B cell (primary cell): ENCODE results near the gene RAB6A. TPM values are rescaled to one million over a fixed set of nuclear protein-coding genes. Genes with fewer than 3 reads are reported as not detected.
A peak's percentile ranks its signal among the peaks of the same experiment; 100 is the strongest.

ENCODE experiments used
- ATAC-seq: fragments of 200-7000 bp; cut with Tn5 transposase; one replicate; pipeline ENCODE4 v1.10.0; 2021; ENCODE audit warnings: low read depth, mild to moderate bottlenecking, moderate number of reproducible peaks, moderate library complexity
- CTCF ChIA-PET: fragments of 350-600 bp; sonication (Branson Sonifier 250); formaldehyde crosslinking; loops from one replicate; lab custom pipeline; 2021; ENCODE audit warnings: antibody characterized with exemption, inconsistent platforms; lab: Charles Lee
- POLR2A ChIA-PET: fragments of 350-600 bp; sonication (Branson Sonifier 250); formaldehyde crosslinking; loops from one replicate; lab custom pipeline; 2021; ENCODE audit warnings: antibody characterized with exemption; lab: Charles Lee
- DNase-seq: peaks from one replicate; pipeline ENCODE4 v3.0.0; 2013
- H2AFZ ChIP-seq: 2 replicates; pipeline ENCODE4 v1.6.1; 2012; ENCODE audit warnings: mild to moderate bottlenecking, low read depth, low read length; ENCODE audit not compliant: insufficient read depth, poor library complexity, severe bottlenecking
- H3K27ac ChIP-seq, 2 donors: 1 replicate in 1 of 2; 2 replicates in 1 of 2; pipeline ENCODE4 v1.5.1; 2012 to 2013; ENCODE audit warnings: low read length in 2 of 2, mild to moderate bottlenecking in 2 of 2, moderate library complexity in 1 of 2
- H3K27me3 ChIP-seq, 4 experiments: fragments of 200-600 bp in 1 of 4; sonication (generic) in 1 of 4; replicated peaks in 1 of 4; 1 replicate in 2 of 4; 2 replicates in 2 of 4; pipeline versions ENCODE4 v1.6.1 to v1.7.0; 2013 to 2016; ENCODE audit warnings: low read length in 3 of 4, mild to moderate bottlenecking in 2 of 4, mixed read lengths in 1 of 4, moderate library complexity in 1 of 4; ENCODE audit not compliant: insufficient read depth in 4 of 4, control insufficient read depth in 3 of 4; ENCODE audit errors: control extremely low read depth in 1 of 4
- H3K36me3 ChIP-seq, 2 experiments: replicated peaks in 1 of 2; 1 replicate in 1 of 2; 2 replicates in 1 of 2; pipeline versions ENCODE4 v1.6.1 to v1.7.1; 2013; ENCODE audit warnings: low read length in 1 of 2; ENCODE audit not compliant: insufficient read depth in 2 of 2, control insufficient read depth in 1 of 2; ENCODE audit errors: control extremely low read depth in 1 of 2, extremely low read depth in 1 of 2
- H3K4me1 ChIP-seq, 2 donors: fragments of 200-600 bp in 1 of 2; sonication (generic) in 1 of 2; 1 replicate in 1 of 2; 2 replicates in 1 of 2; pipeline versions ENCODE4 v1.5.1 to v1.6.1; 2013 to 2017; ENCODE audit warnings: low read length in 2 of 2; ENCODE audit not compliant: control insufficient read depth in 2 of 2, insufficient read depth in 2 of 2
- H3K4me2 ChIP-seq: replicated peaks from 2 replicates; pipeline ENCODE3; 2012; ENCODE audit warnings: mild to moderate bottlenecking, low read depth, low read length; ENCODE audit not compliant: poor library complexity, severe bottlenecking
- H3K4me3 ChIP-seq, 5 experiments: fragments of 200-600 bp in 1 of 5; sonication (generic) in 1 of 5; 1 replicate in 3 of 5; 2 replicates in 2 of 5; pipeline versions ENCODE4 v1.5.1 to v1.7.0; 2011 to 2016; ENCODE audit warnings: low read length in 4 of 5, mild to moderate bottlenecking in 4 of 5, low read depth in 2 of 5, control low read depth in 1 of 5, moderate library complexity in 1 of 5; ENCODE audit not compliant: insufficient read depth in 1 of 5; ENCODE audit errors: control extremely low read depth in 1 of 5, extremely low read depth in 1 of 5
- H3K79me2 ChIP-seq: fragments of 200-600 bp; sonication (generic); one replicate; pipeline ENCODE4 v1.6.0; 2016; ENCODE audit warnings: low read length; ENCODE audit not compliant: control insufficient read depth, insufficient read depth
- H3K9ac ChIP-seq: fragments of 200-600 bp; sonication (generic); 2 replicates; pipeline ENCODE4 v1.6.1; 2017; ENCODE audit warnings: mild to moderate bottlenecking, low read length, moderate library complexity
- H3K9me3 ChIP-seq, 3 donors: one replicate each; pipeline versions ENCODE4 v1.6.1 to v1.7.1; 2013; ENCODE audit warnings: low read length in 2 of 3; ENCODE audit not compliant: control insufficient read depth in 2 of 3, insufficient read depth in 1 of 3; ENCODE audit errors: control extremely low read depth in 1 of 3
- H4K20me1 ChIP-seq: 2 replicates; pipeline ENCODE4 v1.6.0; 2012; ENCODE audit warnings: mild to moderate bottlenecking, low read length; ENCODE audit not compliant: insufficient read depth, control insufficient read depth, poor library complexity, severe bottlenecking
- H3K27ac Mint-ChIP-seq: one replicate; pipeline ENCODE4 v1.8.0; 2021; ENCODE audit warnings: mixed read lengths
- H3K27me3 Mint-ChIP-seq: one replicate; pipeline ENCODE4 v1.8.0; 2021; ENCODE audit warnings: mixed read lengths
- H3K4me1 Mint-ChIP-seq: one replicate; pipeline ENCODE4 v1.8.0; 2021; ENCODE audit warnings: mixed read lengths
- H3K4me3 Mint-ChIP-seq: one replicate; pipeline ENCODE4 v1.8.0; 2021; ENCODE audit warnings: mixed read lengths
- H3K9me3 Mint-ChIP-seq: one replicate; pipeline ENCODE4 v1.8.0; 2022; ENCODE audit warnings: mixed read lengths; ENCODE audit not compliant: insufficient read depth
- EZH2 ChIP-seq: IDR thresholded peaks from 2 replicates; pipeline ENCODE4 v1.6.1; 2012; ENCODE audit warnings: borderline replicate concordance, low read depth, mild to moderate bottlenecking, moderate library complexity, low read length; ENCODE audit not compliant: insufficient read depth, poor library complexity, severe bottlenecking
- WGBS: methylation state at CpG from one replicate; pipeline ENCODE4 v1.1.5; 2013; ENCODE audit warnings: missing lambda C conversion rate; ENCODE audit not compliant: insufficient coverage; 5-methylcytosine and 5-hydroxymethylcytosine counted together
- intact Hi-C: fragments of 100-400 bp; cut with micrococcal nuclease; formaldehyde crosslinking; loops from one replicate; pipeline ENCODE4 v1.10.0; 2022
- polyA plus RNA-seq: library from polyadenylated mRNA; depleted of rRNA; stranded (reverse); fragments of >200 nt; gene quantifications from 2 replicates; pipeline ENCODE4 v1.2.3, GENCODE V29; 2012
- total RNA-seq, 2 donors: library from RNA; stranded (reverse); fragments of 120-200 nt in 1 of 2; gene quantifications; 1 replicate in 1 of 2; 2 replicates in 1 of 2; pipeline versions ENCODE4 v1.2.3 to v1.2.4, GENCODE V29; 2013 to 2022
- TF ChIP-seq, protein P1 (sequence below): fragments of 200-600 bp; IDR thresholded peaks from one replicate; pipeline ENCODE4 v1.8.0; 2022; ENCODE audit warnings: antibody characterized with exemption, mild to moderate bottlenecking

Gene RAB6A
- total and polyA plus RNA-seq, 2 donors (not counting 1 experiment from before 2014, with no cell fraction given), result 17.2 to 70.5 TPM

DNA sequence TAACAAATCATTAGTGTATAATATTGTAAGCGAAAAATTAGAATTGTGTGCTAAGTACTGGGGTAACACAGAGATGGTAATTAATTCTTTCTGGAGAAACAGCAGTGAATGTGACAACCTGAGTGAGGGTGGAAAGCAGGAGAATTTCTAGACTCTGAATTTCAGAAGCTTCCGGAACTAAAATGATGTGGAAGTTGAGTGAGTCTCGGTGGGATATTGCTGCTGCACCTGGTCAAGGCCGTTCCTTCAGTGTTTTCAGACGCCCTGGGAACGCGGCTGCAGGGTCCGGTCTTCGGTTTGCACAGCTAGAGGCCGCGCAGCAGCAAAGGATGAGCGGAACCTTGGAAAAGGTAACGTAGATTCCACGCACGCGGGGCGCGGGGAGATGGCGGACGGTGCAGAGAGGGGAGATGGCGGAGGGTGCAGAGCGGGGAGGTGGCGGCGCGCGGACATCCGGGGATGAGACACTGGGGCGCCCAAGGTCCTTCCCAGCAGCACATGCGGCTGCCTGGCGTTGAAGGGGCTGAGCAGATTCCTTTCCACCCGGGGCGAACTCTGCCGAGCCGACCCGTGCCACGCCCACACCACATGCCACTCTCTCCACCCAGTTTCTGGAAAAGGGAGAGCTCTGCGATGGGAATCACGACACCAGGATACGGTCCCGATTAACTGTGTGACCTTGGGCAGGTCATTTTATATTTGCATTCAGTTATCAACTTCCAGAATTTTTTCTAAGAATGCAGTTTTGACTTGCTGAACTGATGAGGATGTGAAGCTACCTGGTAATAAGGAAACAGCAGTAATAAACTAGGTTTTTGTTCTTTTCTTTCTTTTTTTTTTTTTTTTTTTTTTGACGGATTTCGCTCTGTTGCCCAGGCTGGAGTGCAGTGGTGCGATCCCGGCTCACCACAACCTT, 27.0 kb upstream of the RAB6A start, which contains the start of gene MRPL48:
Gene MRPL48, plus strand, starts transcription at position 232 of the 916 bp plus-strand sequence. Its CDS starts 98 bp downstream, at position 330.
- peaks cover 13 to 14% of the 10 kb centered on the region in 2 donors for H3K4me1 ChIP-seq
- CTCF ChIA-PET, result interaction anchor here (0.6 to 2.0 kb wide), 6 partner anchors 8 to 1747 kb away, joined by 3 to 11 read pairs (median 6); partner anchors contain the start of gene RAB6A
- H3K27ac ChIP-seq, result peak within 1 kb of the TSS; percentile 75 to 77
- peaks cover 0 to 4% of the 10 kb centered on the region in 2 experiments for H3K36me3 ChIP-seq
- H3K27me3 ChIP-seq, result no peaks in the 10 kb centered on the region
- TF ChIP-seq, protein P1, sequence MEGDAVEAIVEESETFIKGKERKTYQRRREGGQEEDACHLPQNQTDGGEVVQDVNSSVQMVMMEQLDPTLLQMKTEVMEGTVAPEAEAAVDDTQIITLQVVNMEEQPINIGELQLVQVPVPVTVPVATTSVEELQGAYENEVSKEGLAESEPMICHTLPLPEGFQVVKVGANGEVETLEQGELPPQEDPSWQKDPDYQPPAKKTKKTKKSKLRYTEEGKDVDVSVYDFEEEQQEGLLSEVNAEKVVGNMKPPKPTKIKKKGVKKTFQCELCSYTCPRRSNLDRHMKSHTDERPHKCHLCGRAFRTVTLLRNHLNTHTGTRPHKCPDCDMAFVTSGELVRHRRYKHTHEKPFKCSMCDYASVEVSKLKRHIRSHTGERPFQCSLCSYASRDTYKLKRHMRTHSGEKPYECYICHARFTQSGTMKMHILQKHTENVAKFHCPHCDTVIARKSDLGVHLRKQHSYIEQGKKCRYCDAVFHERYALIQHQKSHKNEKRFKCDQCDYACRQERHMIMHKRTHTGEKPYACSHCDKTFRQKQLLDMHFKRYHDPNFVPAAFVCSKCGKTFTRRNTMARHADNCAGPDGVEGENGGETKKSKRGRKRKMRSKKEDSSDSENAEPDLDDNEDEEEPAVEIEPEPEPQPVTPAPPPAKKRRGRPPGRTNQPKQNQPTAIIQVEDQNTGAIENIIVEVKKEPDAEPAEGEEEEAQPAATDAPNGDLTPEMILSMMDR, result no peak
- TF ChIP-seq EZH2, result no peak
- H2AFZ ChIP-seq, result peak within 1 kb of the TSS; percentile 95
- H3K79me2 ChIP-seq, result peaks cover 28% of the 10 kb centered on the region
- POLR2A ChIA-PET, result interaction anchor here (0.6 to 2.0 kb wide), 3 partner anchors 9 to 27 kb away, joined by 4 to 9 read pairs (median 4); partner anchors contain the start of gene RAB6A
- Mint-ChIP-seq H3K27me3 (no peaks in the 10 kb centered on the region), H3K9me3 (no peaks in the 10 kb centered on the region), H3K4me3 (peak within 1 kb of the TSS; percentile 99), H3K27ac (peak within 1 kb of the TSS; percentile 98), H3K4me1 (peaks cover 20% of the 10 kb centered on the region)
- intact Hi-C loops, result loop anchor here (1.0 to 2.0 kb wide), 3 partner anchors 9 to 89 kb away; partner anchors contain the start of genes COA4, PAAF1 and RAB6A
- no peaks in the 10 kb centered on the region for H3K9me3 ChIP-seq
- ATAC-seq (peak; percentile 100), DNase-seq (peak; percentile 94)
- peak within 1 kb of the TSS; percentile 67 for H3K4me2 ChIP-seq
- H3K9ac ChIP-seq, result peak within 1 kb of the TSS; percentile 86
- H3K4me3 ChIP-seq, result peak within 1 kb of the TSS; percentile 67 to 98 (median 89)
- H4K20me1 ChIP-seq, result no peaks in the 10 kb centered on the region
- WGBS, result under 1% methylated on average over 36 of the region's 44 CpGs
